Measurements from ENCODE around the gene PLCL1.

DNA sequence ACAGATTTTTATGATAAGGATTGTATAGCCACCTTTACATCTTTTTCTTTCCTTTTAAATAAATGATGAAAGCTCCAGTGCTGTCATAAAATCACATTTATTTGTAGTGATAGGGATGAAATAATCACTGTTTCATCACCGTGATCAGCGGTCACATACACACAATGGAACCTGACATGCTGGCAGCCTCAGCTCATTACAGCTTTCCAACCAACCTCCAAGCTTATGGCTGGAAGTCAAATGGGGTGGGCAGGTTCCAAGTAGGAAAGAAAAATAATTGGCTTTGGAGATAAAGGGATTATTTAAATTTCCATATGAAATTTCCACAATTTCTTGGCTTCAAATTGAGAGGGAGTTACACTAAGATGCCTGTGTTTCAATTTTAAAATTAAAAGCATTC is 251.3 kb downstream of the PLCL1 start:
- TF ChIP-seq, protein P1, sequence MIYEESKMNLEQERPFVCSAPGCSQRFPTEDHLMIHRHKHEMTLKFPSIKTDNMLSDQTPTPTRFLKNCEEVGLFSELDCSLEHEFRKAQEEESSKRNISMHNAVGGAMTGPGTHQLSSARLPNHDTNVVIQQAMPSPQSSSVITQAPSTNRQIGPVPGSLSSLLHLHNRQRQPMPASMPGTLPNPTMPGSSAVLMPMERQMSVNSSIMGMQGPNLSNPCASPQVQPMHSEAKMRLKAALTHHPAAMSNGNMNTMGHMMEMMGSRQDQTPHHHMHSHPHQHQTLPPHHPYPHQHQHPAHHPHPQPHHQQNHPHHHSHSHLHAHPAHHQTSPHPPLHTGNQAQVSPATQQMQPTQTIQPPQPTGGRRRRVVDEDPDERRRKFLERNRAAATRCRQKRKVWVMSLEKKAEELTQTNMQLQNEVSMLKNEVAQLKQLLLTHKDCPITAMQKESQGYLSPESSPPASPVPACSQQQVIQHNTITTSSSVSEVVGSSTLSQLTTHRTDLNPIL (CRISPR knock-in tag; IDR thresholded peaks at IDR 0.05; ENCODE audit: low read depth), result no peak
- TF ChIP-seq ARNTL (CRISPR knock-in tag; IDR thresholded peaks at IDR 0.05; ENCODE audit: borderline replicate concordance, low read depth) (no peak), ZNF565 (CRISPR knock-in tag; conservative IDR thresholded peaks at IDR 0.05; ENCODE audit: low read depth) (no peak), ZFP30 (CRISPR knock-in tag; IDR thresholded peaks at IDR 0.05) (no peak), ZNF8 (CRISPR knock-in tag; IDR thresholded peaks at IDR 0.05) (no peak), ZNF70 (CRISPR knock-in tag; IDR thresholded peaks at IDR 0.05) (no peak), TOX (CRISPR knock-in tag; IDR thresholded peaks at IDR 0.05; ENCODE audit: borderline replicate concordance) (no peak), PPARA (CRISPR knock-in tag; IDR thresholded peaks at IDR 0.05; ENCODE audit: borderline replicate concordance) (no peak), ZFP3 (CRISPR knock-in tag; IDR thresholded peaks at IDR 0.05) (no peak)
- TF ChIP-seq, protein P2, sequence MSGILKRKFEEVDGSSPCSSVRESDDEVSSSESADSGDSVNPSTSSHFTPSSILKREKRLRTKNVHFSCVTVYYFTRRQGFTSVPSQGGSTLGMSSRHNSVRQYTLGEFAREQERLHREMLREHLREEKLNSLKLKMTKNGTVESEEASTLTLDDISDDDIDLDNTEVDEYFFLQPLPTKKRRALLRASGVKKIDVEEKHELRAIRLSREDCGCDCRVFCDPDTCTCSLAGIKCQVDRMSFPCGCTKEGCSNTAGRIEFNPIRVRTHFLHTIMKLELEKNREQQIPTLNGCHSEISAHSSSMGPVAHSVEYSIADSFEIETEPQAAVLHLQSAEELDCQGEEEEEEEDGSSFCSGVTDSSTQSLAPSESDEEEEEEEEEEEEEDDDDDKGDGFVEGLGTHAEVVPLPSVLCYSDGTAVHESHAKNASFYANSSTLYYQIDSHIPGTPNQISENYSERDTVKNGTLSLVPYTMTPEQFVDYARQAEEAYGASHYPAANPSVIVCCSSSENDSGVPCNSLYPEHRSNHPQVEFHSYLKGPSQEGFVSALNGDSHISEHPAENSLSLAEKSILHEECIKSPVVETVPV (CRISPR knock-in tag; IDR thresholded peaks at IDR 0.05), result no peak
- TF ChIP-seq, protein P3, sequence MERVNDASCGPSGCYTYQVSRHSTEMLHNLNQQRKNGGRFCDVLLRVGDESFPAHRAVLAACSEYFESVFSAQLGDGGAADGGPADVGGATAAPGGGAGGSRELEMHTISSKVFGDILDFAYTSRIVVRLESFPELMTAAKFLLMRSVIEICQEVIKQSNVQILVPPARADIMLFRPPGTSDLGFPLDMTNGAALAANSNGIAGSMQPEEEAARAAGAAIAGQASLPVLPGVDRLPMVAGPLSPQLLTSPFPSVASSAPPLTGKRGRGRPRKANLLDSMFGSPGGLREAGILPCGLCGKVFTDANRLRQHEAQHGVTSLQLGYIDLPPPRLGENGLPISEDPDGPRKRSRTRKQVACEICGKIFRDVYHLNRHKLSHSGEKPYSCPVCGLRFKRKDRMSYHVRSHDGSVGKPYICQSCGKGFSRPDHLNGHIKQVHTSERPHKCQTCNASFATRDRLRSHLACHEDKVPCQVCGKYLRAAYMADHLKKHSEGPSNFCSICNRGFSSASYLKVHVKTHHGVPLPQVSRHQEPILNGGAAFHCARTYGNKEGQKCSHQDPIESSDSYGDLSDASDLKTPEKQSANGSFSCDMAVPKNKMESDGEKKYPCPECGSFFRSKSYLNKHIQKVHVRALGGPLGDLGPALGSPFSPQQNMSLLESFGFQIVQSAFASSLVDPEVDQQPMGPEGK (CRISPR knock-in tag; IDR thresholded peaks at IDR 0.05; ENCODE audit: borderline replicate concordance), result no peak

Data from SK-N-SH treated with all-trans-retinoic acid at 6 μM for 48 hours (cell line).